Memory B cell (primary cell): ENCODE measurements around the gene UQCR11.

ENCODE experiments used
- ATAC-seq: fragments of 150-1000 bp; cut with Tn5 transposase; 2 replicates; pipeline ENCODE4 v1.10.0; 2021; ENCODE audit warnings: low read depth, mild to moderate bottlenecking, moderate library complexity
- DNase-seq, 2 donors: peaks; one replicate each; pipeline ENCODE4 v3.0.0; 2022; ENCODE audit warnings: low spot score in 2 of 2
- H3K27ac Mint-ChIP-seq: one replicate; pipeline ENCODE4 v1.8.0; 2022; ENCODE audit warnings: mild to moderate bottlenecking, moderate library complexity, mixed read lengths
- H3K27me3 Mint-ChIP-seq: one replicate; pipeline ENCODE4 v1.8.0; 2022; ENCODE audit warnings: mixed read lengths
- H3K36me3 Mint-ChIP-seq: one replicate; pipeline ENCODE4 v1.8.0; 2022; ENCODE audit warnings: mild to moderate bottlenecking, mixed read lengths
- H3K4me1 Mint-ChIP-seq: one replicate; pipeline ENCODE4 v1.8.0; 2022; ENCODE audit warnings: mixed read lengths
- H3K4me3 Mint-ChIP-seq: one replicate; pipeline ENCODE4 v1.8.0; 2022; ENCODE audit warnings: mild to moderate bottlenecking, moderate library complexity, mixed read lengths
- H3K9me3 Mint-ChIP-seq: one replicate; pipeline ENCODE4 v1.8.0; 2022; ENCODE audit warnings: mixed read lengths

Gene UQCR11

GRCh38 chr19:1598777-1599459, 6.3 kb downstream of the UQCR11 start:
- ATAC-seq, result no peak
- no peak overlapping the region for H3K27ac Mint-ChIP-seq

GRCh38 chr19:1593501-1593772, 11.8 kb downstream of the UQCR11 start:
- DNase-seq, result no peak
- H3K9me3 Mint-ChIP-seq, result no peaks in the 10 kb centered on the region
- H3K27ac Mint-ChIP-seq, result peak overlapping the region; percentile 57
- H3K36me3 Mint-ChIP-seq, result peaks cover 9% of the 10 kb centered on the region
- H3K4me1 Mint-ChIP-seq, result peaks cover 18% of the 10 kb centered on the region
- peak overlapping the region; percentile 91 for H3K4me3 Mint-ChIP-seq
- ATAC-seq, result no peak
- no peaks in the 10 kb centered on the region for H3K27me3 Mint-ChIP-seq

More at GRCh38 chr19:1598777-1599459, 6.3 kb downstream of the UQCR11 start:
- H3K4me3 Mint-ChIP-seq, result no peak overlapping the region
- peaks cover 10% of the 10 kb centered on the region for H3K4me1 Mint-ChIP-seq
- no peaks in the 10 kb centered on the region for H3K9me3 Mint-ChIP-seq
- no peaks in the 10 kb centered on the region for H3K27me3 Mint-ChIP-seq
- DNase-seq, result no peak
- peaks cover 10% of the 10 kb centered on the region for H3K36me3 Mint-ChIP-seq

- H3K27me3 Mint-ChIP-seq, result no peaks in the 10 kb centered on the region
- DNase-seq (peak in 1 of 2 donors; percentile 82), ATAC-seq (peak; percentile 78)
- peak within 1 kb of the TSS; percentile 91 for H3K4me3 Mint-ChIP-seq
- H3K27ac Mint-ChIP-seq, result peak within 1 kb of the TSS; percentile 57
- H3K36me3 Mint-ChIP-seq, result peaks cover 9% of the 10 kb centered on the region
- H3K4me1 Mint-ChIP-seq, result peaks cover 18% of the 10 kb centered on the region
- H3K9me3 Mint-ChIP-seq, result no peaks in the 10 kb centered on the region
Observed at GRCh38 chr19:1592755-1593500, 12.3 kb downstream of the UQCR11 start, which contains the start of gene MBD3. TSS of gene MBD3 (minus strand) at chr19:1592865. CDS start at chr19:1592631, 234 bp downstream.

- H3K36me3 Mint-ChIP-seq, result peaks cover 4% of the 10 kb centered on the region
- ATAC-seq, result peak; percentile 84
- peak overlapping the region; percentile 57 for H3K27ac Mint-ChIP-seq
- H3K4me3 Mint-ChIP-seq, result peak overlapping the region; percentile 85
- DNase-seq, result peak; percentile 77 to 85
- no peaks in the 10 kb centered on the region for H3K9me3 Mint-ChIP-seq
- H3K4me1 Mint-ChIP-seq, result peaks cover 13% of the 10 kb centered on the region
- no peaks in the 10 kb centered on the region for H3K27me3 Mint-ChIP-seq
Observed at GRCh38 chr19:1592024-1592754, 13.1 kb downstream of the UQCR11 start.

GRCh38 chr19:1591421-1592023, 13.7 kb downstream of the UQCR11 start:
- Mint-ChIP-seq H3K27ac (peak overlapping the region; percentile 57), H3K9me3 (no peaks in the 10 kb centered on the region), H3K36me3 (peaks cover 3% of the 10 kb centered on the region), H3K4me3 (peak overlapping the region; percentile 85), H3K4me1 (peaks cover 12% of the 10 kb centered on the region), H3K27me3 (no peaks in the 10 kb centered on the region)
- no peak for DNase-seq
- no peak for ATAC-seq

- Mint-ChIP-seq H3K9me3 (no peaks in the 10 kb centered on the region), H3K4me1 (peaks cover 14% of the 10 kb centered on the region), H3K27me3 (no peaks in the 10 kb centered on the region), H3K27ac (peak overlapping the region; percentile 57), H3K4me3 (peak overlapping the region; percentile 85), H3K36me3 (peaks cover 3% of the 10 kb centered on the region)
- ATAC-seq (peak; percentile 17), DNase-seq (no peak)
Observed at GRCh38 chr19:1590641-1591397, 14.4 kb downstream of the UQCR11 start.

GRCh38 chr19:1587872-1588271, 17.4 kb downstream of the UQCR11 start:
- H3K27ac Mint-ChIP-seq, result no peak overlapping the region
- H3K4me1 Mint-ChIP-seq, result peaks cover 18% of the 10 kb centered on the region
- ATAC-seq (no peak), DNase-seq (no peak)
- H3K27me3 Mint-ChIP-seq, result no peaks in the 10 kb centered on the region
- no peaks in the 10 kb centered on the region for H3K9me3 Mint-ChIP-seq
- no peak overlapping the region for H3K4me3 Mint-ChIP-seq
- peaks cover 6% of the 10 kb centered on the region for H3K36me3 Mint-ChIP-seq

GRCh38 chr19:1585243-1585580, 20.1 kb downstream of the UQCR11 start:
- Mint-ChIP-seq H3K4me1 (peaks cover 8% of the 10 kb centered on the region), H3K9me3 (no peaks in the 10 kb centered on the region), H3K36me3 (peaks cover 6% of the 10 kb centered on the region), H3K27me3 (no peaks in the 10 kb centered on the region), H3K27ac (no peak overlapping the region), H3K4me3 (no peak overlapping the region)
- DNase-seq (no peak), ATAC-seq (no peak)

GRCh38 chr19:1584500-1585242, 20.6 kb downstream of the UQCR11 start:
- no peak overlapping the region for H3K4me3 Mint-ChIP-seq
- no peaks in the 10 kb centered on the region for H3K9me3 Mint-ChIP-seq
- H3K4me1 Mint-ChIP-seq, result peaks cover 7% of the 10 kb centered on the region
- no peak for ATAC-seq
- DNase-seq, result no peak
- H3K27ac Mint-ChIP-seq, result no peak overlapping the region
- H3K36me3 Mint-ChIP-seq, result peaks cover 8% of the 10 kb centered on the region
- H3K27me3 Mint-ChIP-seq, result no peaks in the 10 kb centered on the region

- peaks cover 6% of the 10 kb centered on the region for H3K4me1 Mint-ChIP-seq
- ATAC-seq, result no peak
- DNase-seq, result no peak
- H3K36me3 Mint-ChIP-seq, result peaks cover 10% of the 10 kb centered on the region
- H3K27me3 Mint-ChIP-seq, result no peaks in the 10 kb centered on the region
- H3K27ac Mint-ChIP-seq, result no peak overlapping the region
- H3K9me3 Mint-ChIP-seq, result no peaks in the 10 kb centered on the region
- no peak overlapping the region for H3K4me3 Mint-ChIP-seq
Observed at GRCh38 chr19:1582201-1582600, 23.1 kb downstream of the UQCR11 start.

- no peak for ATAC-seq
- H3K9me3 Mint-ChIP-seq, result no peaks in the 10 kb centered on the region
- peaks cover 11% of the 10 kb centered on the region for H3K36me3 Mint-ChIP-seq
- no peak overlapping the region for H3K27ac Mint-ChIP-seq
- no peak overlapping the region for H3K4me3 Mint-ChIP-seq
- H3K4me1 Mint-ChIP-seq, result peaks cover 4% of the 10 kb centered on the region
- no peaks in the 10 kb centered on the region for H3K27me3 Mint-ChIP-seq
- DNase-seq, result no peak
Observed at GRCh38 chr19:1580957-1581356, 24.3 kb downstream of the UQCR11 start.

GRCh38 chr19:1580382-1580781, 24.9 kb downstream of the UQCR11 start:
- Mint-ChIP-seq H3K36me3 (peaks cover 13% of the 10 kb centered on the region), H3K4me3 (no peak overlapping the region), H3K9me3 (no peaks in the 10 kb centered on the region), H3K27ac (no peak overlapping the region), H3K4me1 (peaks cover 5% of the 10 kb centered on the region), H3K27me3 (no peaks in the 10 kb centered on the region)
- no peak for DNase-seq
- no peak for ATAC-seq

- H3K4me1 Mint-ChIP-seq, result peaks cover 3% of the 10 kb centered on the region
- no peak overlapping the region for H3K4me3 Mint-ChIP-seq
- no peaks in the 10 kb centered on the region for H3K27me3 Mint-ChIP-seq
- DNase-seq (no peak), ATAC-seq (no peak)
- H3K36me3 Mint-ChIP-seq, result peaks cover 10% of the 10 kb centered on the region
- no peaks in the 10 kb centered on the region for H3K9me3 Mint-ChIP-seq
- no peak overlapping the region for H3K27ac Mint-ChIP-seq
Observed at GRCh38 chr19:1579222-1579621, 26.0 kb downstream of the UQCR11 start.
